GM20431 (cell line): Measurements from ENCODE around the gene NLRC5.
"Not testable (repeated sequence)": the region's sequence is repeated elsewhere in the genome, so short reads cannot be mapped to it uniquely, and the experiment has no call there.

ENCODE experiments used
- in situ Hi-C: fragments of 300-500 bp; cut with MseI, MboI; formaldehyde crosslinking; loops from one replicate; pipeline ENCODE4 v1.15.0; 2020; ENCODE audit warnings: low sequenced_read_pairs; ENCODE audit not compliant: unreplicated experiment

NLRC5 gene

DNA sequence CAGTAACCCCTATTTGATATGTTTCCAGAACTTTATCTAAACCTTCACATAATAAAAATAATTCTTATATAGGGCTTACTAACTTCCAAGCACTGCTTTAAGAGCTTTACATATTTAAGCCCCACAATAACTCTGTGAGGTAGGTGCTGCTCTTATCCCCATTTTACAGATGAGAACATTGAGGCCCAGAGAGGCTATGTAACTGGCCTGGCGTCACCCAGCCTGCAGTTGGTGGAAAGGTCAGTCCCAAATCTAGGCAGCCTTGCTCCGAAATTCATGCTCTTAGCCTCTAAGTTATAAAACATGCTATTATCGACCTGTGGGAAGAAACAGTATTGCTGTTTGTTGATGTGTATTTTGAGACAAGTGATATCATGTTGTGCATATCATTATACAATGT, 9.0 kb downstream of the NLRC5 start:
- in situ Hi-C loops = no loop called here

DNA sequence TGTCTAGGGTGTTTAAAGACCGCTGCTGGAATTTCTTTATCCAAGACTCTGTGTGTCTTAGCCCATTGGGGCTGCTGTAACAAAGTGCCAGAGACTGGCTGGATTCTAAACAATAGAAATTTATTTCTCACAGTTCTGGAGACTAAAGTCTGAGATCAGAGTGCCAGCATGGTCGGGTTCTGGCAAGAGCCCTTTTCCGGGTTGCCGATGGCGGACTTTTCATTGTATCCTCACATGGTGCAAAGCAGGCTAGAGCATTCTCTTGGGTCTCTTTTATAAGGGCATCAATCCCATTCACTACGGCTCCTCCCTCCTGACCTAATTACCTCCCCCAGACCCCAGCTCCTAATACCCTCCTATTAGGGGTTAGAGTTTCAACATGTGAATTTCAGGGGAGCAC, 9.5 kb downstream of the NLRC5 start:
- in situ Hi-C loops = no loop called here

DNA sequence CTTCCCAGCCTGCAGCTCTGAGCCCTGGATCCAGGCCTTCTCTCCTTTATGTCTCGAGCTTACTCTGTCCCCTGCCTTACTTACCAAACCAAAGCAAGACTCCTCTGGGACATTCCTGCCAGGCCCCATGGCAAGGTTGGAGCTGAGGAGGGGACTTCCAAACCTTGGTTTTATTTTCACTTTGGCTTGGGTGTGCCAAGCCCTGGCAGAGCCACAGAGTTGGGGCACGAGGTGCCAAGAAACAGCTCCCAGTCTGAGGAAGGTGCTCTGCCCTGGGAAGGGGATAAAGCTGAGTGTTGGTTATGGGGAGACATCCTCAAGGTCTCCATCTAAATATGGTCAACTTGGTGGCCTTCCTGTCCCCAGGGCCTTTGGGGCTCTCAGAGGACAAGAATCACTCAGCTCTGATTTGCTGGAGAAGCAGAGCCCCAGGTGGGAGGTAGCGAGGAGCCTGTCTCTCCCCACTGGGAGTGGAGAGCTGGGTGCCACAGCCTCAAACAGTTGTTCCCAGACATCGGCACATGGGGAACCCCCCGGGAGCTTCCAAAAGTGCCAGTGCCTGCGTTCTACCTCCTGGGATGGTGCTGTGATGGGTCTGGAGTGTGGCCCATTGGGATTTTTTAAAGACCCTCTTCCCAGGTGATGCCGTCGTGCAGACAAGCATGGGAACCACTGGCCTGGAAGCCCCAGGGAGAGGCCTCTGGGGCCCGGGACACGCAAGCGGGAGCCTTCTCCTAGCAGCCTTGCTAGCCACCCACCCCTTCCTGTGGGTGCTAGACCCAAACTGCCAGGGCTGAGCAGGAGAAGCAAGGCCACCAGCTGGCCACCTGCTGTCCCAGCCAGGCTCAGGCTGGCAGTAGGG, 10.3 kb downstream of the NLRC5 start:
- in situ Hi-C loops = no loop called here

DNA sequence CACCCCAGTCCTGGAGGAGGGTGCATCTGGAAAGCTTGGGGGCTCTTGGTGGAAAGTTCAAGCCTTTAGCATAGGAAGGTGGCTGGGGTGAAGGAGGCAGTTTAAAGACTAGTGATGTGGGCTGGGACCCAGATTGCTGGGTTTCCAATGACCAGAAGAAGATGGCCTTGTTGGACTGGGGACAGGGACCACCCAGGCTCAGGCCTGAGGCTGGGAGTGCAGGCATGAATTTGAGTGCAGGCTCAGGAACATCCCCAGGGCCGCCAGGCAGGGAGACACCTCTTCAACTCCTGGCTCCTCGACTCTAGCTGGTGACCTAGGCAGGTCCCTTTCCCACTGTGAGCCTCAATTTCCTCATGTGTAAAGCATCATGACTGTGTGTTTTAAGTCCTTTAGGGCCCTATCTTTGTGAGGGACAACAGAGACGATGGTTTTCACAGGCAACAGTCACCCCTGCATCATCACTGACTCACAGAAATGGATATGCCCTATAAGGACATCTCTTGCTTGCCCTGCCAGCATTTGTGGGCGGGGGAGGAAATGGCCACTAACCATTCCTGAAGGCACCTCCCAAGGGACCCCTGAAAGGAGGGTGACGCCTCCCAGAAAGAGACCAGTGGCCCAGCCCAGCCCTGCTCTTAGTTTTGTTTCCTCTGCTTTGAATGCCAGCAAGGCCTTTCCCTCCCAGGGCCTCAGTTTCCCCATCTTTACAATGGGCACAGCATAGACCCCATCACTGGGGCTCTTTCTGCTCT, 11.1 kb downstream of the NLRC5 start:
- in situ Hi-C loops = no loop called here

DNA sequence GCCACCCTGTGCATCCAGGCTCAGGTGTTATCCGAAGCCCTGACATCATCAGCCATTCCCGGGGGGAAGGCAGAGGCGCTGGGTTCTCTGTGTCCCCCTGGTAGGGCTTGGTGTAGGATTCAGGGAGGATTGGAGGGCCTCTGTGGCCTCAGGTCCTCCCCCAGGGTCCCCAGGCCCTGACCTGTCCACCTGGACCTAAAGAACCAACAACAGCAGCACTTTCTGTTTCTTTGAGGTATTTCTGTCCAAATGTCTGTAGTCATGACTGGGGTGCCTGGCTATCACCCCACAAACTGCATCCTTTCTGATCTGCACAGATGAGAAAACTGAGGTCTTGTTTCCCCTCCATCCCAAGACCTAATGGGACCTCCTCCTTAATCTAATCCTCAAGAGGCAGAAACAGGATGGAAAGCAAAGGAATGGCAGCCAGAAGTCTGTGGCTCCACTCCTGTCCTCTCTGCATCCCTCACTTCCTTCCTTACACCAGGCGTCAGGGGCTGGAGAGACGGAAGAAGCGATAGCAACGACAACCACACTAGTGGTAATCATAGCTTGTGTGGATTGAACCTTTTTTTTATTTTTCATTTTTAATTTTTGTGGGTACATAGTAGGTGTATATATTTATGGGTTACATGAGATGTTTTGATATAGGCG, 11.8 kb downstream of the NLRC5 start:
- in situ Hi-C loops = no loop called here

DNA sequence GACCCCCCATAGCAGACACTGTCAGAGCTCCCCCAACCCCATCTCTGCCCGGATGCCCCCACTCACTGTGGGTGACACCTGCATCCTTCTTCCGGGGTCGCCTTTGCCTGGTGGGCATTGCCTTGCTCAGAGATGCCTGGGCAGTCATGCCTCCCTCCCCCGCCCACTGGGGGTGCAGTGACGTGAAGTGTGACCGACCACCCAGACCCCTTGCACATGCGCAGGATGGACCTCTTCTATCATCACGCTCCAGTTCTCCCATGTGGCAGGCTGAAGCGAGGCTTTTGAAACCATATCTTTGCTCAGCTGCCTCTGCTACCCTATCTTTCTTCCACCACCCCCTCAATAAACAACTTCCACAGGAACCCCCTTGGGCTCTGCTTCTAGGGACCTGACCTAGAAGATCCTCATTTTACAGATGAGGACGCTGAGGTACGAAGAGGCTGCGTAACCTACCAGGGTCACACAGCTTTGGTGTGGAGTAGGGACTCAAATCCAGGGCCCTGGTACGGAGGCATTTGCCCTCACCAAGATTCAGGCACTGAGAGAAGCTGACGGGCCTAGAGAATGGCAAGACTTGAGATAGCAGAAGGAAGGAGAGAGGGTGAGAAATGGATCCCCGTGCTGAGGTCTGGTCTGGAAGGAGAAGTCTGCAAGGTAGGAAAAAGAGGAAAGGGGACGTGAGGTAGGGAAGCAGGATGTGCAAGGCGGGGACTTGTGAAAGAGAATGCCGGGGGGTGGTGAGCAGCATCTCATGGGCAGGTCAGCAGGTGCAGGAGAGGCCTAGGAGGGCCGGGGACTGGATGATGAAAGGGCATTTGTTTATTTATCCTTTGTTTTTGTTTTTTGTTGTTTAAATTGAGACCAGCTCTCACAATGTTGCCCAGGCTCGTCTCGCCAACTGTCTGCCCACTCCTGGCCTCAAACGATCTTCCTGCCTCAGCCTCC, 14.4 kb downstream of the NLRC5 start:
- in situ Hi-C loops = no loop called here

DNA sequence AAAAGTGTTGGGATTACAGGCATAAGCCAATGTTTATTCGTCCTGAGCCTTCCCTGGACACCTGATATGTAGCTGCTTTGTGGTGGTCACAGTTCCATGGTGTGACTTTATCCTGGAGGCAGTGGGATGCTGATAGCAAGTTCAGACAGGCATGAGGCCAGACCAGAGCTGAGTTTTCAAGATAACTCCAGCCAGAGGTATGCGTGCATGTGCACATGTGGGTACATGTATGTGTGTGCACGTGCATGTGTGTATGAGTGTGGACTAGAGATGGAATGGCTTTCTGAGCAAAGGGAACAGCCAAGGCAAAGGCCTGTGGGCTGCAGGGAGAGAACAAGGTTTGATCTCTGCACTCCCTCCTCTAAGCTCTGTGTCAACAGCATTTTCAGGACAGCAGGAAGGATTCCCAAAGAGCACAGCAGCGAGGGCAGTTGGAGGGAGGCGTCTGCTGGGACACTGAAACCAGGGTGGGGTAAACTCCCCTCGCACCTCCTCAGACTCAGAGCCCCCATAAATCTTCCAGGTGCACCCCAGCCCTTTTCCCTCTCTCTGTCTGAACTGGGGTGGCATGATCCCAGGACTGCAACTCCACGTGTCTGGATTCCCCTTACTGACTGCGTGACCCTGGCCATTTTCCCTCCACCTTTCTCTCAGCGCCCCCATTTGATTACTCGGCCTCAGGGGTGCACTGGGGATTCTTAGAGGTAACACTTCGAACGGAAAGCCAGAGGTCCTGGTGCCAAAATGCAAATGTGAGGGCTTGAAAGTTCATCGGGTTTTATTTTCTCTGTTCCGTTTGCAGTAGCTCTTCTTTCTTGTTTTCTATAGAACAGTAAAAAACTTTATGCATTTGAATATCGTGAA, 15.3 kb downstream of the NLRC5 start:
- in situ Hi-C loops = no loop called here

DNA sequence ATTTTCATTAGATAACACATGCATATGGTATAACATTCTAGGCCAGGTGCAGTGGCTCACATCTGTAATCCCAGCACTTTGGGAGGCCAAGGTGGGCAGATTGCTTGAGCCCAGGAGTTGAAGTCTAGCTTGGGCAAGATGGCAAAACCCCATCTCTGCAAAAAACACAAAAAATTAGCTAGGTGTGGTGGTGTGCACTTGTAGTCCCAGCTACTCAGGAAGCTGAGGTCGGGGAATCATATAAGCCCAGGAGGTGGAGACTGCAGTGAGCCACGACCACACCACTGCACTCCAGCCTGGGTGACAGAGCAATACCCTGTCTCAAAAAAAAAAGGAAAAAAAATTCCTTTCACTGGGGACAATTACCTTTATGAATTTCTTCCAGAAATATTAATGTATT, 16.2 kb downstream of the NLRC5 start:
- in situ Hi-C loops = not testable (repeated sequence)

DNA sequence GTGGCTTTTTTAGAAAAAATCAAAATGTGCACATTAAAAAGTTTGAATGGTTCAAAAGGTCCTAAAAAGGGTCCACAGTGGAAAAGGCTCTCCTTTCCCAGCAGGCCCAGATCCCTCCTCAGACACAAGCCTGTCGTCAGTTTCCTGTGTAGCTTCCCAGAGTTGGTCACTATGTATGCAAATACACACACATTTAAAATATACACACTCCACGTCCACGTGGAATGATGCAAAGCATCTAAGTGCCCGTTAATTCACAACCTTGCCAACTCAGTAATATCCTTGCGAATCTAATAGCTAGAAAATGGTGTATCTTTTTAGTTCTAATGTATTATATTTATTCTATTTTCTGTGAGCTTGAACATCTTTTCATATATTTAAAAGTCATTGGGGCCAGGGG, 17.7 kb downstream of the NLRC5 start:
- in situ Hi-C loops = no loop called here

DNA sequence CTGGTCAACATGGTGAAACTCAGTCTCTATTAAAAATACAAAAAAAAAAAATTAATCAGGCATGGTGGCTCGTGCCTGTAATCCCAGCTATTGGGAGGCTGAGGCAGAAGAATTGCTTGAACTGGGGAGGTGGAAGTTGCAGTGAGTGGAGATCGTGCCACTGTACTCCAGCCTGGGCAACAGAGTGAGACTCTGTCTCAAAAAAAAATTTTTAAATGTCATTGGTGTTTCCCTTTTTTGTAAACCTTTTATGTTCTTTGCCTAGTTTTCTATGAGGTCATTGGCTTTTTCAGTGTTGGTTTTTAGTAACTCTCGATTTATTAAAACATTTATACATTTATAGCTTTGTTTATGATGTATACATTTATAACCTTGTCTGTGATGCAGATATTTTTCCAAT, 18.2 kb downstream of the NLRC5 start:
- in situ Hi-C loops = no loop called here

DNA sequence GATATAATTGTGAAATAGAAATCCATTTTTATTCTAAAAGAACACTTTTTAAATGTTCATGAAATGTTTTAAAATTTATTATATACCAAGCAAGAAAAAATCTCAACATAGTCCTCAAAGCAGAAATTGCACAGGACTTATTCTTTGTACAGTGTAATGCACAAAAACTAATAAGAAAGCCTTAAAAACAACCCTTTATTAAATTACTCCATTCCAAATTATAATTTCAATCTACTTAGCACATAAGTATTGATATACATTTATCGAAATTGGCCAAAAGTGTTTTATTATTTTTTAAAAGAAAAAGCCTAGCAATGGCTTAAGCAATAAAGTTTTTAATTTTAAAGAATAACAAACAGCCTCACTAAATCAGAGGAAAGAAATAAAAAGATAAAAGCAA, 19.1 kb downstream of the NLRC5 start:
- in situ Hi-C loops = no loop called here

DNA sequence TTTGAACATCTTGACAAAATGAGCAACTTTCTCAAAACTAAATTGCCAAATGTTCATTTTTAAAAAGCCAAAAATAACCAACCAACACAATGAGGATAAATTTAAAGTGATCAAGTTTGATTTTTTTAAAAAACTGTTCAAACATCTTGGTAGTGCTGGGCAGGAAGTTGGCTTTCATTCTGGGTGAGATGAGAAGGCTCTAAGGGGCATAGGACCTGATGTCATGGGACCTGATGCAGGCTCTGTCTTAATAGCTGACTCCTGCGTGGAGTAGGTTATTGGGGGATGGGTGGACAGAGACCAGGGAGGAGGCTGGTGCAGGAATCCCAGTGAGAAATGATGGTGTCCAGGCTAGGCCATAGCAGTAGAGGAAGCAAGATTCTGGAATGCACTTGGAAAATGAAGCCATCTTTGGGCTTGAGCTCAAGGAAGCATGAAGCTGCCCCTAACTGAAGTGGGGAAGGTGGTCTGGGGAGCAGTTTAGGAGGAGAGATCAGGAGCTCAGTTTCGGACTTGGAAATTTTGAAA, 20.4 kb downstream of the NLRC5 start:
- in situ Hi-C loops = no loop called here

DNA sequence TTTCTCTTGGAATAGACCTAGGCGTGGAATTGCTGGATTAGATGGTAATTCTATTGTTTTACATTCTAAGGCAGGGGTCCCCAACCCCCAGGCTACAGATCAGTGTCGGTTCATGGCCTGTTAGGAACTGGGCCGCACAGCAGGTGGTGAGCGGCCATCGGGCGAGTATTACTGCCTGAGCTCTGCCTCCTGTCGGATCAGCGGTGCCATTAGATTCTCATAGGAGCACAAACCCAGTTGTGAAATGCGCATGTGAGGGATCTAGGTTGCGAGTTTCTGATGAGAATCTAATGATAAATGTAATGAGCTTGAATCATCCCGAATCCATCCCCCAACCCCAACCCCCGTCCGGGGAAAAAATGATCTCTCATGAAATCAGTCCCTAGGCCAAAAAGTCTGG, 23.0 kb downstream of the NLRC5 start:
- in situ Hi-C loops = no loop called here

DNA sequence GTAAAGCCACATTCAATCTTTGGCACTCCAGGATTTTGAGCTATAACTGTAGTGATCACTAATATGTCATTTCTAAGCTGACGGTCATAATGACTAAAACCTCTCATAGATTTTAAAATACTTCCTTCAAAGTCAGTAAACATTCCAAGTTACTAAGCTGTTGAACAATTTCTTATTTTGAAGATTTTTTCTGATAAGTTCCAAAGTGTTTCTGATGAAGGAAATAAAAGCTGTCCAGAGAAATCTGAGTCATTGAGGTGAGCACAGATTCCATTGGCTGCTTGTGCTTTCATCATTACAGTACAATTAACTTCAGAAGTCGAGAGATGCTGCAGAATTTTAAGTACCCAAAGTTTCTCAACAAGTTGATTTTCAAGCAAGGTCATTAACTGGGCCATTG, 23.9 kb downstream of the NLRC5 start:
- in situ Hi-C loops = no loop called here

DNA sequence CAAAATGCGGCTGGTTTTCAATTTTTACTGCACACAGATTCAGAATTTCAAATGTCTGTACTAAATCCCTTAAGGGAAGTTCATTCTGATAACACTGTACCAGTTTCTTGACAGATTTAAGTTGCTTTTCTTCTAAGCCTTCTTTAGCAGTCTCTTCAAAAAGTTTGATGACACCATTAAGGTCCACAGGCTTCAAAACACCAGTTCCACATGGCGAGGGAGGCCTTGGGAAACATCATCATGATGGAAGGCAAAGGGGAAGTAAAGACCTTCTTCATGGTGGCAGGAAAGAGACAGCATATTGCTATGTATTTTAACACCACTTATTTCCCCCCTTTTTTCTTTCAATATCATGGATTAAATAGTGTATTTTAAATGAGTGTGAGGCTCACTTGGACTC, 24.5 kb downstream of the NLRC5 start:
- in situ Hi-C loops = no loop called here

DNA sequence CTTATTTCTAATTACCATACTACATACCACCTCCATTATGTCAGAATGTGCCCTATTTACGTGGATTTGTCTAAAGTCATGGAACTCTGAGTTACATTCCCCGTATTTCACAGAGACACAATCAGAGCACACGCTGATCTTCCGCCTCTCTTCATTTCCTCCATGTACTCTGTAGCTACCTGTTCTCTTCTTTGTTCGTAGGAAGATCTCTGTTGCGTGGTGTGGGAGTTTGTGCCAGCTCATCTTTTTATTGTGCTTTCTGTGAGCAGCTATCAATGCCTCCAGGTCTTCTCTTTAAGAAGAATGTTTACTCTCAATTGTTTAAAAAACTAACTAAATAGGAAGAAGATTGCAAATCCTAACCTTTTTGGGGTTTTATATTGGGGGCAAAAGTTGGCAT, 26.9 kb downstream of the NLRC5 start:
- in situ Hi-C loops = no loop called here

DNA sequence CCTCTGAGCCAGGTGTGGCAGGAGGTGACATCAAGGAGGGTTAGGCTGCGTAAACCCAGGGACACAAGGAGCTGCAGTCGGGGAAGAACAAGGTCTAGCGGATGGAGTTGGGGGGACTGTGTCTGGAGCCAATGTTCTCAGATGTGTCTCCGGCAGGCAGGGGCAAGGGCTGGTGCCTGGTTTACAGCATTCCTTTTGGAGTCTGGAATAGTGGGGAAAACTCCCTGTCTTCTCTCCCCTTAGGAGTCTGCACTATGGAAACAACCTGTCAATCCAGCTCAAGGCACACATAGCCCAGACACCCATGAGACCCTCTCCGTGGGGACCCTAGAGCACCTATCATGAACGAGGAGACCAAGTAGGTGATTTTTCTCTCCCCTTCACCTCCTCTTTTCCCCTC, 27.5 kb downstream of the NLRC5 start:
- in situ Hi-C loops = no loop called here

DNA sequence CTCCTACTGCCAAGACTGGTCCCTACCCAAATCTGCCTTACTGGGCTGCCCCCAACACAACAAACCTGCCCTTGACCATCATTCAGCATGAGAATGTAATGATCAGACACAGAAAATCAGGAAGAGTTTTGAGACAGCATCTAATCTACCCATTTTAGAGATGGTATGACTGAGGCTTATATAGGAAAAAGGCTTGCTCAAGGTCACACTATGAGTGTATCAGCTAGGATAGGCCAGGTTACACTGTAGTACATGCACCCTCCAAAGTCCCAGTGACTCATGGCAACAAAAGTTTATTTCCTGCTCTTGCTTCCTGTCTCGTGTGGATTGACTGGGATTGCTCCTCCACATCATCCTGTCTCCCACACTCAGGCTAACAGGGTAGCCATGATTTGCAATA, 27.9 kb downstream of the NLRC5 start:
- in situ Hi-C loops = no loop called here

DNA sequence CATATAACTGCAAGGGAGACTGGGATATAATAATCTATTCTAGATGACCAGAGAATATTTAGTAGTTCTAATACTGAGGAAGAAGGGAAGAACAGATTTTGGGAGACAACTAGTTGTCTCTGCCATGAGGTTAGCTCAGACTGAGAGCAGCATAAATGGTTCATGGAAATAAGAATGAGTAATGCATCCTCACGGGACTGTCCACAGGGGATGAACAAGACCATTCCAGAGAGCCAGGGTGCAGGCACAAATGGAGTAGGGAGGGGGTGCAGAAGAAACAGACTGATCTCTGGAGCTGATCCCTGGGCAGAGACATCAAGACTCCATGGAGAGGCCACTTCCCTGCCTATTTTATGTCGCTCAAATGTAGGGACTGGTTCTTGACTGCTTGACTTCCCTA, 30.4 kb downstream of the NLRC5 start:
- in situ Hi-C loops = no loop called here
